Esophagus muscularis mucosa (tissue), 3 donors: Measurements from ENCODE around the gene ENOSF1.

Experiments
- CTCF ChIP-seq, 3 experiments: fragments of 200-600 bp in 2 of 3; fragments of 450-650 bp in 1 of 3; sonication (generic) in 2 of 3; IDR thresholded peaks; one replicate each; pipeline ENCODE4 v1.5.1; 2017 to 2019; ENCODE audit warnings: antibody characterized with exemption in 3 of 3, mild to moderate bottlenecking in 2 of 3, moderate library complexity in 1 of 3
- EP300 ChIP-seq: sonication (generic); formaldehyde crosslinking; IDR thresholded peaks from one replicate; pipeline ENCODE4 v1.6.1; 2017; ENCODE audit warnings: antibody characterized with exemption

- TF ChIP-seq CTCF (IDR thresholded peaks at IDR 0.05) (no peak), EP300 (no peak)
Measured at GRCh38 chr18:669077-669476, 43.4 kb downstream of the ENOSF1 start.
